Esophagus squamous epithelium (tissue), 4 donors: ENCODE measurements around the gene TKTL1.

Experiments used
- POLR2A ChIP-seq, 4 donors: fragments of 450-650 bp; IDR thresholded peaks; one replicate each; pipeline ENCODE4 v1.6.1; 2017; ENCODE audit warnings: antibody characterized with exemption in 4 of 4, mild to moderate bottlenecking in 4 of 4, moderate library complexity in 3 of 4
- TF ChIP-seq, protein P1 (sequence below), 6 experiments: fragments of 450-650 bp in 4 of 6; fragments of 200-600 bp in 2 of 6; sonication (generic) in 2 of 6; IDR thresholded peaks; one replicate each; pipeline ENCODE4 v1.5.1; 2016 to 2019; ENCODE audit warnings: antibody characterized with exemption in 6 of 6, mild to moderate bottlenecking in 4 of 6, moderate library complexity in 4 of 6

DNA sequence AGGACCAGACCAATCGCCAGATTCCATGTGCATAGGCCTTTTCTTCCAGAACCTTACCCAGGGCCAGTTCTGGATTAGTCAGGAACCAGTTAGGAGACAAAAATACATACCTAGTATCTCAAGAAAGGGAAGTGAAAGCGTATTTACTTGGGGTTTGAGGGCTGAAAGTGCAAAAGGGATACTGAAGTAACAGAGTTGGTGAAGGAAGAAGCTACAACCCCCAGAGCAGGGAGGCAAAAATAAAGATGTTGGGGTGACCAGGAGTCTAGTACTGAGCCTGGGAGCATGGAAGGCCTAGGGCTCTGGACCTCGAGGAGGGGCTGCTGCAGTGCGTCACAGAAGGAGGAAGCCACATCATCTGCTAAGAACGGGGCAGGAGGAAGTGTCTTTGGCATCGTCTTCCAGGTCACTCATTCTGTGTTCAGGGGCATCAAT lies 38.3 kb downstream of the TKTL1 start:
- TF ChIP-seq, protein P1, sequence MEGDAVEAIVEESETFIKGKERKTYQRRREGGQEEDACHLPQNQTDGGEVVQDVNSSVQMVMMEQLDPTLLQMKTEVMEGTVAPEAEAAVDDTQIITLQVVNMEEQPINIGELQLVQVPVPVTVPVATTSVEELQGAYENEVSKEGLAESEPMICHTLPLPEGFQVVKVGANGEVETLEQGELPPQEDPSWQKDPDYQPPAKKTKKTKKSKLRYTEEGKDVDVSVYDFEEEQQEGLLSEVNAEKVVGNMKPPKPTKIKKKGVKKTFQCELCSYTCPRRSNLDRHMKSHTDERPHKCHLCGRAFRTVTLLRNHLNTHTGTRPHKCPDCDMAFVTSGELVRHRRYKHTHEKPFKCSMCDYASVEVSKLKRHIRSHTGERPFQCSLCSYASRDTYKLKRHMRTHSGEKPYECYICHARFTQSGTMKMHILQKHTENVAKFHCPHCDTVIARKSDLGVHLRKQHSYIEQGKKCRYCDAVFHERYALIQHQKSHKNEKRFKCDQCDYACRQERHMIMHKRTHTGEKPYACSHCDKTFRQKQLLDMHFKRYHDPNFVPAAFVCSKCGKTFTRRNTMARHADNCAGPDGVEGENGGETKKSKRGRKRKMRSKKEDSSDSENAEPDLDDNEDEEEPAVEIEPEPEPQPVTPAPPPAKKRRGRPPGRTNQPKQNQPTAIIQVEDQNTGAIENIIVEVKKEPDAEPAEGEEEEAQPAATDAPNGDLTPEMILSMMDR (IDR thresholded peaks at IDR 0.05), result no peak
- no peak for TF ChIP-seq POLR2A (IDR thresholded peaks at IDR 0.05)
